LNCaP clone FGC (cell line): ENCODE results near the gene RAB14.

Experiments
- DNase-seq: peaks from one replicate; pipeline ENCODE4 v3.0.0-alpha.2; 2011; ENCODE audit warnings: low read depth
- H3K4me3 ChIP-seq: 2 replicates; pipeline ENCODE4 v1.5.1; 2011; ENCODE audit warnings: mild to moderate bottlenecking, low read depth, low read length, control low read depth
- TF ChIP-seq, protein P1 (sequence below): IDR thresholded peaks from 2 replicates; pipeline ENCODE4 v1.5.1; 2012; ENCODE audit warnings: mild to moderate bottlenecking; ENCODE audit not compliant: control insufficient read depth, insufficient read depth; ENCODE audit errors: extremely low read depth

RAB14 gene

DNA sequence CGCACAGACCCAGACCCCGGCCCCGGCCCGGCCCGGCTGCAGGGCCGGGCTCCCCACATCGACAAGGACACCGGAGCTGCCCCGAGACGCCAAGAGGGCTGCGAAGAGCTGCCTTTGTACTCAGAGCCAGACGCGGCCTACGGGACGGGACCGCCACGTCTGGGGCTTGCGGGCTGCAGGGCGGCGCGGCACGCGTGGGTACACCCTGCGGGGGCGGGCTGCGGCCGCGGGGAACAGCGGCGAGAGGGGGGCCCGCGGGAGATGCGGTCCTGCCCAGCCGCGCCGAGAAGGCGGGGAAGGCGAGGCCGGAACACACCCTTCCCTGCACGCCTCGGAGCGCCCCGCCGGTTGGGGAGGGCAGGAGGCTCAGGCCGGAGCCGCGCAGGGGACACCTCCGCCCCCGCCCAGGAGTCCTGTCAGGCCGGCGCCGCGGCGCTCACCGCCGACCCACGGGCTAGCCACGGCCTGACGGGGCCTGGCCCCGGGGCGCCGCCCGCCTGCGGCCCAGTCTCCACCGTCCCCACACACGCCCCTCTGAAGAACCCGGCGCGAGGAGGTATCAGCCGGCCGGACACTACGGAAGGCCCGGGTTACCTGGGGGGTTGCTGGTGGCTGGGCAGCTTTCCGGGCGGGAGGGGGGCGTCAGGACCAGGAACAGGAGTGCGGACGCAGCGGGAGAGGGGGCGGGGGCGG, 478 bp downstream of the RAB14 start:
- peak overlapping the region; percentile 84 for H3K4me3 ChIP-seq
- DNase-seq, result no peak

DNA sequence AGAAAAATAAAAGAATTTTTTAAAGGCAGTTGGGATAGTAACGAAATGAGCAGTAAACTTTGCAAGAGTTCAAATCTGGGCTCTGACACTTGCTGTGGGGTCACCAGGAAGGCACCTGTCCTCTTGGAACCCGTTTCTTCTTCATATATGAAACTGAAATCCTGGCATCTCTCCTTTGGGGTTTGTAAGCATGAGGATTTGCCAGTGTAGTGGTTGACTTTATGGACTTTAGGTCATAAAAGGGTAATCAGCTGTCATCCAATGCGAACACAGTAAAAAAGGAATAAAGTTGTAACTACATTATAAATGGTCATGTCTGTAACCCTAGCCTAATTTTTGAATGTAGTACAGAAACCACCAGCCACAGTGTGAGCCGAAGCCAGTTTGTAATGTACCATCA, 1.3 kb downstream of the RAB14 start:
- peak overlapping the region; percentile 84 for H3K4me3 ChIP-seq
- DNase-seq, result no peak
- TF ChIP-seq, protein P1, sequence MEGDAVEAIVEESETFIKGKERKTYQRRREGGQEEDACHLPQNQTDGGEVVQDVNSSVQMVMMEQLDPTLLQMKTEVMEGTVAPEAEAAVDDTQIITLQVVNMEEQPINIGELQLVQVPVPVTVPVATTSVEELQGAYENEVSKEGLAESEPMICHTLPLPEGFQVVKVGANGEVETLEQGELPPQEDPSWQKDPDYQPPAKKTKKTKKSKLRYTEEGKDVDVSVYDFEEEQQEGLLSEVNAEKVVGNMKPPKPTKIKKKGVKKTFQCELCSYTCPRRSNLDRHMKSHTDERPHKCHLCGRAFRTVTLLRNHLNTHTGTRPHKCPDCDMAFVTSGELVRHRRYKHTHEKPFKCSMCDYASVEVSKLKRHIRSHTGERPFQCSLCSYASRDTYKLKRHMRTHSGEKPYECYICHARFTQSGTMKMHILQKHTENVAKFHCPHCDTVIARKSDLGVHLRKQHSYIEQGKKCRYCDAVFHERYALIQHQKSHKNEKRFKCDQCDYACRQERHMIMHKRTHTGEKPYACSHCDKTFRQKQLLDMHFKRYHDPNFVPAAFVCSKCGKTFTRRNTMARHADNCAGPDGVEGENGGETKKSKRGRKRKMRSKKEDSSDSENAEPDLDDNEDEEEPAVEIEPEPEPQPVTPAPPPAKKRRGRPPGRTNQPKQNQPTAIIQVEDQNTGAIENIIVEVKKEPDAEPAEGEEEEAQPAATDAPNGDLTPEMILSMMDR, result no peak

More for the DNA sequence above, 478 bp downstream of the RAB14 start:
- TF ChIP-seq, protein P1, result no peak

DNA sequence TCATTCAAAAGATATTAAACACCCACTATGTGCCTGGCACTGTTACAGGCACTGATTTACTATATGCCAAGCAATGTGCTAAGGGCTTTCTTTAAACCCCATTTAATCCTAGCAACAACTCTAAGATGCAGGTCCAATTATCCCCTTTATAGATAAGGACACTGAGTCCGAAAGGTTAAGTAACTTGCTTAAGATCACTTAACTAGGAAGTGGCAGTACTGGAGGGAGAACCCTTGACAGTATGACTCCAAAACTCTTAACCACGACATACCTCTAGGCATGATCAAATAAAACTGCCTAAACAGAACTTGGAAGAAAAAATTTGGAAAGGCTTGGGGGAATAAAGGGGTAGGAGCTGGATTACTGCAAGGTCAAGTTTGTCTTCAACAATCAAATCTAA, 1.7 kb downstream of the RAB14 start:
- TF ChIP-seq, protein P1, result no peak
- no peak for DNase-seq

DNA sequence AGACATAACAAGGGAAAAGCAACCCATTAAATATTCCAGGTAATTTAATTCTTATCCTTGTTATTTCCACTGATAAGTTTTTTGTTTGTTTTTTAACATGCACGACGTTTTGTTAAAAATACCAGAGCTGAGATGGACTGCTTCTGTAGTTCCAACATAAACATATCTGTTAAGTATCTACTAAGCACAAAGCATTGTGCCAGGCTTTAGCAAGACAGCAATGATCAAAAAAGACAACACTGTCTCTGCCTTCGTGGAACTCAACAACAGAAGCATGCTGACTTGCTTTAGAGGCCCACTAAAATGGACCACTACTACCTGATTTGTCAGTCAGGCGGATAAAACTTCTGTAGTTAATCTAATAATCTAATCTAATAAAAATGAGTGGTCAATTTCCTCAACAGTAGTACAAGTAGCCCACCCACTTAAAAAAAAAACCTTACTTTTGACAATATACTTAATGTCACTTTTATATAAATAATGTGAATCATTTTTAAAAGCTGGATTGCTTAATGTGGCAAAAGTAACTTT, 3.1 kb downstream of the RAB14 start:
- DNase-seq, result no peak
- H3K4me3 ChIP-seq, result no peak overlapping the region
- TF ChIP-seq, protein P1, result no peak

More for the DNA sequence above, 1.7 kb downstream of the RAB14 start:
- H3K4me3 ChIP-seq, result peak overlapping the region; percentile 84

DNA sequence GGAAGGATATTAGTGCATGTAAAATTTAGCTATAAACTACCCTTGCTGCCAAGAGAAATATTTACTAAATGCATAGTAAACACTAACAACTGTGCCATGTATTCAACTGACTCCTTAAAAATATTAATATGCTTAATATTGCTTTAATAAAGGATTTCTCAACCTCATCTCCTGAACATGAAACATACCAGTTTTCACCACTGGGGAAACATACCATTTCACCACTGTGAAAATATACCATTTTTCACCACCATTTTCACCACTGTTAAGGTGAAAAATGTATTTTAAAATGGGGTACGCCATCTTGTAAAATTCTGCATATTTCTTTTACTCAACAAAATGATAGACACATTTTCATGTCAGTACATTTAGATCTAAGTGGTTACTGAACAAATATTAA, 4.5 kb downstream of the RAB14 start:
- H3K4me3 ChIP-seq, result no peak overlapping the region
- DNase-seq, result no peak
- TF ChIP-seq, protein P1, result no peak

DNA sequence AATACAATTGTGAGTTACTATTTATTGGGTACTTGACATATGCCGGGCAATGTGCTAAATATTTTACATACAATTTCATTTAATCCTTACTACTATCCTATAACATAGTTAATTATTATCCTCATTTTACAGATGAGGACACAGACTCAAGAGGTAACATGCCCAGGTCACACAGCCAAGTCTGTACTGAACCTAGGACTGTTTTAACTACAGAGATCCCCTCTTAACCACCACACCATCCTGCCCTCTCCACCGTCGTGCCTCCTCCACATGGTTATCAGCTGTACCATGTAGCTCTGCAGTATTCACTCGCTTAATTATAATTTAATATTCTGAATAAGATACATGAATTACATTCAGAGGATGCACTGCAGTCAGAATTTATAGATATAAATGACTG, 5.3 kb downstream of the RAB14 start:
- H3K4me3 ChIP-seq, result no peak overlapping the region
- TF ChIP-seq, protein P1, result no peak
- DNase-seq, result no peak

DNA sequence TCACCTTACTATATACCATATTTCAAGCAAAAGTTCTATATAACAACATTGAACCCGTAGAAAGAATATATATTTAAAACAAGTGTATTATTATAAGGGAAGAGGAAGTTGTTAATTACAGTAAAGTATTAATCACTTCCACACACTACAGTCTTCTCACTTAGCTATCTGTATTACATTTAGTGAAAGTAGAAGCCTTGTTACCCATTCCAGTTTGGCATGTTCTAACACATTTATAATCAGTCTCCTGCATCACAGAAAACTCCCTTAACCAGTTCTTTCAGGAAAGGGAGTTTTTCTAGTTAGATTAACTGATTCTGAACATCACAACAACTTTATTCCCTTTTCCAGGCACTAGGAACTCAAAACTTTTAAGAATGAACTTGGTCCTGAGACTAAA, 6.9 kb downstream of the RAB14 start:
- DNase-seq, result peak; percentile 33
- TF ChIP-seq, protein P1, result no peak
- peak overlapping the region; percentile 10; the same call in 1 of the 2 replicates for H3K4me3 ChIP-seq
